ENCODE data around the gene RNF8. TPM values are rescaled to one million over a fixed set of nuclear protein-coding genes. Genes with fewer than 3 reads are reported as not detected.

RNF8 gene
- total and polyA plus RNA-seq, 2 experiments from 2014 or later, result 30.6 to 30.8 TPM

- no peak overlapping the region for H3K4me2 ChIP-seq
- H3K27ac ChIP-seq, result no peak overlapping the region
- no peaks in the 10 kb centered on the region for H3K4me1 ChIP-seq (ENCODE audit: insufficient read depth)
- H2AFZ ChIP-seq, result no peak overlapping the region
- no peaks in the 10 kb centered on the region for H3K9me2 ChIP-seq (replicated peaks; ENCODE audit: insufficient read depth)
- H3K79me2 ChIP-seq, result no peaks in the 10 kb centered on the region
- H3K4me3 ChIP-seq, result no peak overlapping the region
- 91% methylated on average over 1 of the region's 1 CpG for WGBS (ENCODE audit: low lambda C conversion rate, missing lambda C conversion rate)
- no peaks in the 10 kb centered on the region for H3K9me3 ChIP-seq (ENCODE audit: low read depth)
- no peak for TF ChIP-seq EZH2phosphoT487 (IDR thresholded peaks at IDR 0.05; ENCODE audit: low read depth, severe bottlenecking, unreplicated experiment)
- TF ChIP-seq CTCF (IDR thresholded peaks at IDR 0.05; ENCODE audit: poor library complexity), result no peak
- TF ChIP-seq EZH2 (IDR thresholded peaks at IDR 0.05; ENCODE audit: borderline replicate concordance), result no peak
- no peak for DNase-seq (ENCODE audit: low spot score)
- H3K27me3 ChIP-seq, result no peaks in the 10 kb centered on the region
- no peaks in the 10 kb centered on the region for H4K20me1 ChIP-seq (ENCODE audit: insufficient read depth, poor library complexity, severe bottlenecking)
- no peaks in the 10 kb centered on the region for H3K36me3 ChIP-seq (replicated peaks; ENCODE audit: insufficient read depth, low read depth)
These were observed 18.3 kb downstream of the RNF8 start for GRCh38 chr6:37372116-37372515.

- Histone ChIP-seq H2AFZ (no peak overlapping the region), H3K4me3 (no peak overlapping the region), H3K9me3 (ENCODE audit: low read depth) (no peaks in the 10 kb centered on the region), H3K27me3 (no peaks in the 10 kb centered on the region), H3K27ac (no peak overlapping the region), H3K9me2 (replicated peaks; ENCODE audit: insufficient read depth) (no peaks in the 10 kb centered on the region), H3K4me2 (no peak overlapping the region), H4K20me1 (ENCODE audit: insufficient read depth, poor library complexity, severe bottlenecking) (no peaks in the 10 kb centered on the region), H3K79me2 (no peaks in the 10 kb centered on the region), H3K36me3 (replicated peaks; ENCODE audit: insufficient read depth, low read depth) (no peaks in the 10 kb centered on the region), H3K4me1 (ENCODE audit: insufficient read depth) (no peaks in the 10 kb centered on the region)
- no peak for TF ChIP-seq EZH2 (IDR thresholded peaks at IDR 0.05; ENCODE audit: borderline replicate concordance)
- TF ChIP-seq CTCF (IDR thresholded peaks at IDR 0.05; ENCODE audit: poor library complexity), result no peak
- no peak for TF ChIP-seq EZH2phosphoT487 (IDR thresholded peaks at IDR 0.05; ENCODE audit: low read depth, severe bottlenecking, unreplicated experiment)
- DNase-seq (ENCODE audit: low spot score), result no peak
- WGBS (ENCODE audit: low lambda C conversion rate, missing lambda C conversion rate), result 95% methylated on average over 1 of the region's 1 CpG
These were observed 20.2 kb downstream of the RNF8 start for GRCh38 chr6:37373822-37374471.

- no peaks in the 10 kb centered on the region for H3K27me3 ChIP-seq
- no peak for DNase-seq (ENCODE audit: low spot score)
- no peaks in the 10 kb centered on the region for H4K20me1 ChIP-seq (ENCODE audit: insufficient read depth, poor library complexity, severe bottlenecking)
- no peaks in the 10 kb centered on the region for H3K79me2 ChIP-seq
- no peaks in the 10 kb centered on the region for H3K36me3 ChIP-seq (replicated peaks; ENCODE audit: insufficient read depth, low read depth)
- no peaks in the 10 kb centered on the region for H3K4me1 ChIP-seq (ENCODE audit: insufficient read depth)
- H3K9me2 ChIP-seq (replicated peaks; ENCODE audit: insufficient read depth), result no peaks in the 10 kb centered on the region
- no peak overlapping the region for H2AFZ ChIP-seq
- H3K4me2 ChIP-seq, result no peak overlapping the region
- no peak overlapping the region for H3K4me3 ChIP-seq
- no peak overlapping the region for H3K27ac ChIP-seq
- H3K9me3 ChIP-seq (ENCODE audit: low read depth), result no peaks in the 10 kb centered on the region
- TF ChIP-seq CTCF (IDR thresholded peaks at IDR 0.05; ENCODE audit: poor library complexity), result no peak
- TF ChIP-seq EZH2phosphoT487 (IDR thresholded peaks at IDR 0.05; ENCODE audit: low read depth, severe bottlenecking, unreplicated experiment), result no peak
- TF ChIP-seq EZH2 (IDR thresholded peaks at IDR 0.05; ENCODE audit: borderline replicate concordance), result no peak
These were observed 21.6 kb downstream of the RNF8 start for GRCh38 chr6:37375376-37375775.

Data from hepatocyte (in vitro differentiated cells).